Kidney epithelial cell (primary cell): ENCODE results near the gene FTO. TPM values are rescaled to one million over a fixed set of nuclear protein-coding genes. Genes with fewer than 3 reads are reported as not detected.

Experiments used
- DNase-seq: peaks from one replicate; pipeline ENCODE4 v3.0.0-alpha.2; 2010; ENCODE audit warnings: low read depth
- H3K27me3 ChIP-seq: 2 replicates; pipeline ENCODE4 v1.6.0; 2011; ENCODE audit warnings: low read length; ENCODE audit not compliant: control insufficient read depth, insufficient read depth
- H3K36me3 ChIP-seq: 2 replicates; pipeline ENCODE4 v1.5.1; 2011; ENCODE audit warnings: low read length; ENCODE audit not compliant: control insufficient read depth, insufficient read depth
- H3K4me3 ChIP-seq: 2 replicates; pipeline ENCODE4 v1.5.1; 2011; ENCODE audit warnings: low read depth, mild to moderate bottlenecking, control low read depth, low read length
- total RNA-seq: library from RNA; depleted of rRNA; stranded (reverse); fragments of >200 nt; gene quantifications from 2 replicates; pipeline ENCODE4 v1.2.3, GENCODE V29; 2015
- TF ChIP-seq, protein P1 (sequence below): IDR thresholded peaks from 2 replicates; pipeline ENCODE4 v1.5.1; 2011; ENCODE audit warnings: mild to moderate bottlenecking, moderate library complexity, low read length, control low read depth, inconsistent platforms; ENCODE audit not compliant: insufficient read depth, poor library complexity, severe bottlenecking

The FTO gene
- 64.9 and 66.9 TPM in 2 replicates for total RNA-seq

DNA sequence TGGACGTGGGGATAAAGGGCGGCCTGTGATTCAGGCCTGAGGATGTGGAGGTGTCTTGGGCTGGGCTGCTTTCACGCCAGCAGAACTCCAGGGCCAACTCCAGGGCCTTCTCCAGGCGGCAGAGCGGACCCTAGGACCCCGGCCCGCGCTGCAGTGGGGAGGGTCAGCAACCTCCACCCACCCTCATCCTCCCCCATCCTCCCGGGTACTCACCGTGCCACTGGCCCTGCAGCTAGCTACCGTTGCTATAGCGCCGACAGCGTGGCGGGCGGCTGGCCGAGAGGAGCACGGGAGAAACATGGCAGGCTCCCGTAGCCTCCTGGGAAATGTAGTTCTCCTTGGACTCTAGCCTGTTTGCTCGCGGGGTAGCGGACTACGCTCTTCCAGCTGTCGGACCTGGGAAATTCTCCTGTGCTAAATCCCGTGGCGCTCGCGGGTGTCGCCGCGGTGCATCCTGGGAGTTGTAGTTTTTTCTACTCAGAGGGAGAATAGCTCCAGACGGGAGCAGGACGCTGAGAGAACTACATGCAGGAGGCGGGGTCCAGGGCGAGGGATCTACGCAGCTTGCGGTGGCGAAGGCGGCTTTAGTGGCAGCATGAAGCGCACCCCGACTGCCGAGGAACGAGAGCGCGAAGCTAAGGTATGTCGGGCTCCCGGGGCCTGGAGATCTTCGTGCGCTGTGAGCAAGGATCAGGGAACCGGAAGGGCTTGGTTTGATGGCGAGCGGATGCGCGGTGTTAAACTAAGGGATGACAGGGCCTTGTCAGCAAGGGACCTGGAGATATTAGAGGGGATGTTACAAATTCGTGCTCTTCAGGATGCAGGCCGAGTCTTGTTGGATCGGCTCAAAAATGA lies at the start of gene FTO, which contains the start of gene RPGRIP1L:
Gene FTO (plus strand): TSS at position 567 of the 855 bp plus-strand sequence.
Gene RPGRIP1L (minus strand): TSS at position 270 of the 855 bp plus-strand sequence. CDS start 3,136 bp downstream, outside the sequence.
- peak; percentile 95 for DNase-seq
- Histone ChIP-seq H3K4me3 (peak within 1 kb of the TSS; percentile 86), H3K27me3 (no peaks in the 10 kb centered on the region), H3K36me3 (no peaks in the 10 kb centered on the region)
- TF ChIP-seq, protein P1, sequence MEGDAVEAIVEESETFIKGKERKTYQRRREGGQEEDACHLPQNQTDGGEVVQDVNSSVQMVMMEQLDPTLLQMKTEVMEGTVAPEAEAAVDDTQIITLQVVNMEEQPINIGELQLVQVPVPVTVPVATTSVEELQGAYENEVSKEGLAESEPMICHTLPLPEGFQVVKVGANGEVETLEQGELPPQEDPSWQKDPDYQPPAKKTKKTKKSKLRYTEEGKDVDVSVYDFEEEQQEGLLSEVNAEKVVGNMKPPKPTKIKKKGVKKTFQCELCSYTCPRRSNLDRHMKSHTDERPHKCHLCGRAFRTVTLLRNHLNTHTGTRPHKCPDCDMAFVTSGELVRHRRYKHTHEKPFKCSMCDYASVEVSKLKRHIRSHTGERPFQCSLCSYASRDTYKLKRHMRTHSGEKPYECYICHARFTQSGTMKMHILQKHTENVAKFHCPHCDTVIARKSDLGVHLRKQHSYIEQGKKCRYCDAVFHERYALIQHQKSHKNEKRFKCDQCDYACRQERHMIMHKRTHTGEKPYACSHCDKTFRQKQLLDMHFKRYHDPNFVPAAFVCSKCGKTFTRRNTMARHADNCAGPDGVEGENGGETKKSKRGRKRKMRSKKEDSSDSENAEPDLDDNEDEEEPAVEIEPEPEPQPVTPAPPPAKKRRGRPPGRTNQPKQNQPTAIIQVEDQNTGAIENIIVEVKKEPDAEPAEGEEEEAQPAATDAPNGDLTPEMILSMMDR = no peak

DNA sequence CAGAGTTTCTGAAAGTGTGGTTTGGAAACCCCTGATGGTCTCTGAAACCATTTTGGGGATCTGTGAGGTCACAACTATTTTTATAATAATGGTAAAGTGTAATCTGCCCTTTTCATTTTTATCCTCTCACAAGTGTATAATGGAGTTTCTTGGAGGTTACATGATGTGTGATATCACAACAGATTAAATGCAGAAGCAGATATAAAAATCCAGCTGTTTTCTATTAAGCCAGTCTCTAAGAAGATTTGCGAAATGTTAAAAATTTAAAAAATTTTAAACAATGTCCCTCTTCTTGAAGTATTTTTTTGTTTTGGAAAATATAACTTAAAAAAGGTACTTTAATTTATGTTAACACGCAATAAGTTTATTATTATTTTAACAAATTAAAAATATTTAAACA lies 49.0 kb upstream of the FTO start:
- no peak for DNase-seq
- no peak overlapping the region for H3K4me3 ChIP-seq
- no peaks in the 10 kb centered on the region for H3K27me3 ChIP-seq
- H3K36me3 ChIP-seq = no peaks in the 10 kb centered on the region
- TF ChIP-seq, protein P1 = no peak

DNA sequence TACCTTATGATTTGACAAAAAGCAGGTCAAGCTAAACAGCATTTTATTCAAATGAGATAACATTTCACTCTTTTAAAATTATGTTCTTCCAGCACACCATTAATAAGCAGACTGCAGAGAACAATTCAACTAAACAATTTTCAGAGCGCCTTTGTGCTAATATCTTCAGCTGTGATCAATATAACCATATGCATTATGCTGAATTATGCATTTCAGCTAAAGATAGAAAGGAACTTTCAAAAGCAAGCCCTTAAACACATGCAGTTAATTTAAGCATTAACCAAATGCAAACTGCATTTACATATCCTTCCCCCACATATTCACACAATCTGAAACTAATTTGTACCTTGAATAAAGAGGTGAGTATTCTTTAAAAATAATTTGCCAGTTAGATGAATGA lies 41.9 kb upstream of the FTO start:
- no peak for DNase-seq
- Histone ChIP-seq H3K4me3 (no peak overlapping the region), H3K27me3 (no peaks in the 10 kb centered on the region), H3K36me3 (no peaks in the 10 kb centered on the region)
- TF ChIP-seq, protein P1 = no peak

DNA sequence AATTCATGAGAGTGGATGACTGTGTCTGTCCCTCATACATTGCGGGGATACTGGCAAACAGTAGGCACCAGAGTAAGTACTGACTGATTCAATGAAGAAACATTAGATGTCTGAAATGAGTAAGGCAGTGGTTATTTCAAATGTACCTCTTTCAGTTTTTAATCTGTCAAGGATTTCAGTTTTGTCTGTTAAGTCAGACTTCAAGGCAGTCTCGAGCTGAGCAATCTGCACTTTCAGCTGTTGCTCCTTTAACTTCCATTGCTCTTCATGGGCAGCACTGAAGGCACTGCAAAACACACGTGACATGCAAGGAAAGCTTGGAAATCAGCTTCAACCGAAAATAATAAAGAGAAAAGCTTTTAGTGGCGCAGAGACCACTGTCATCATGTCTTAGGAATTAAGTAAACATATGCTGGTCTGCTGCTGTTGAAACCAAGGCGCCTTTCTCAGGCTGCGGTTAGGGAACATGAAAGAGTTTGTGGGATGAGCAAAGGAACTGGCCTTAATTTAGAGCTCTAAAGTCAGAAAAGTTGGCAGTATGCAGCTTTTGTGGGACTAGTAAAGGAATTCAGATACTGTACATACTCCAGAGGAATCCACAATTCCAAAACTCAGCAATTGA lies 39.1 kb upstream of the FTO start:
- no peak overlapping the region for H3K4me3 ChIP-seq
- no peaks in the 10 kb centered on the region for H3K27me3 ChIP-seq
- DNase-seq = no peak
- TF ChIP-seq, protein P1 = no peak
- H3K36me3 ChIP-seq = no peaks in the 10 kb centered on the region

DNA sequence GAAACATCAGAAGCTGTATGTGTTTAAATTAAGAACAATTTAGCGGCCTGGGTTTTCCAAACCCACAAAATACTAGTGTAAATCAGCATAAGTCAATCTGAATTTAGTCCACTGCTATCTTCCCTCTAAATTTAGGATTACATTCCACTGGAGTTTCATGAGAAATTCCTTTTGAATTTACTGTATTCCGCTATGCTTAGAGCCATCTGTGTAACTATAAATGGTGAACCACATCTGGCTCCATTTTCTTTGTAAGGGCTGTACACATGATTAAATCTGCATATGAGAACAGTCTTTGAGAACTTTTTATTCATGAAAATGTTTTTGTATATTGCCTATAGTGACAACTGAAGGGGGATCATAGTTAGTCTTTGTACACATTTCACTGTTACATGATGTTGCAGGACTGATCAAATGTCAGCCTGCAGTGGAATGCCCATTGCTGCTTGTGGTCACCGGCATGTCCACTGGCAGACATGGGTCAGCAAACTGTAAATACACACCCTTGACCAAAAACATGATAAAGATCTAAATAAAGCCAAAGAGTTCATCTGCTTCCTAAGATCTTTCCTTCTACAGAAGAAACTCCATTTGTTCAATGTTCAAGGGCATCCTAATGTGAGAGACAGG lies 37.1 kb upstream of the FTO start:
- no peak for DNase-seq
- Histone ChIP-seq H3K4me3 (no peak overlapping the region), H3K27me3 (no peaks in the 10 kb centered on the region), H3K36me3 (no peaks in the 10 kb centered on the region)
- TF ChIP-seq, protein P1 = no peak
